MM.1S (cell line): Measurements from ENCODE around the gene HEXIM1.
"Not testable (repeated sequence)": the region's sequence is repeated elsewhere in the genome, so short reads cannot be mapped to it uniquely, and the experiment has no call there.

Experiments used
- DNase-seq: peaks from one replicate; pipeline ENCODE4 v3.0.0-alpha.2; 2015
- H2AFZ ChIP-seq: fragments of 300-600 bp; sonication (generic); 2 replicates; pipeline ENCODE4 v1.6.0; 2016; ENCODE audit warnings: antibody characterized with exemption, low read length
- H3F3A ChIP-seq: fragments of 300-600 bp; sonication (generic); 2 replicates; pipeline ENCODE4 v1.6.1; 2016; ENCODE audit warnings: mild to moderate bottlenecking, antibody characterized with exemption, low read length, moderate library complexity, mixed read lengths; ENCODE audit not compliant: insufficient read depth
- H3K27ac ChIP-seq: fragments of 300-600 bp; sonication (generic); 2 replicates; pipeline ENCODE4 v1.5.1; 2016; ENCODE audit warnings: mild to moderate bottlenecking, low read length
- H3K27me3 ChIP-seq: fragments of 300-600 bp; sonication (generic); replicated peaks from 2 replicates; pipeline ENCODE4 v1.6.0; 2016; ENCODE audit warnings: low read length; ENCODE audit not compliant: insufficient read depth
- H3K36me3 ChIP-seq: fragments of 300-600 bp; sonication (generic); replicated peaks from 2 replicates; pipeline ENCODE4 v1.6.1; 2016; ENCODE audit warnings: mild to moderate bottlenecking, low read length, mixed read lengths; ENCODE audit not compliant: insufficient read depth
- H3K4me1 ChIP-seq: fragments of 300-600 bp; sonication (generic); 2 replicates; pipeline ENCODE4 v1.6.1; 2016; ENCODE audit warnings: low read length, mixed read lengths
- H3K4me2 ChIP-seq: fragments of 300-600 bp; sonication (generic); 2 replicates; pipeline ENCODE4 v1.6.0; 2016; ENCODE audit warnings: low read depth, low read length
- H3K4me3 ChIP-seq: fragments of 300-600 bp; sonication (generic); 2 replicates; pipeline ENCODE4 v1.5.1; 2016; ENCODE audit warnings: low read length, mixed read lengths
- H3K79me2 ChIP-seq: fragments of 300-600 bp; sonication (generic); 2 replicates; pipeline ENCODE4 v1.6.1; 2016; ENCODE audit warnings: mixed run types, low read length, mixed read lengths
- H3K9ac ChIP-seq: fragments of 300-600 bp; sonication (generic); 2 replicates; pipeline ENCODE4 v1.6.1; 2016; ENCODE audit warnings: low read length, mixed read lengths
- H3K9me2 ChIP-seq: fragments of 300-600 bp; sonication (generic); replicated peaks from 2 replicates; pipeline ENCODE4 v1.6.1; 2016; ENCODE audit warnings: mild to moderate bottlenecking, low read length, mixed read lengths; ENCODE audit not compliant: insufficient read depth
- H3K9me3 ChIP-seq: fragments of 300-600 bp; sonication (generic); replicated peaks from 2 replicates; pipeline ENCODE4 v1.6.1; 2016; ENCODE audit warnings: mild to moderate bottlenecking, low read length, mixed read lengths; ENCODE audit not compliant: insufficient read depth
- H4K20me1 ChIP-seq: fragments of 300-600 bp; sonication (generic); 2 replicates; pipeline ENCODE4 v1.6.1; 2016; ENCODE audit warnings: mild to moderate bottlenecking, low read length, moderate library complexity, mixed read lengths; ENCODE audit not compliant: insufficient read depth
- CTCF ChIP-seq: fragments of 300-600 bp; sonication (generic); IDR thresholded peaks from 2 replicates; pipeline ENCODE4 v1.5.1; 2016; ENCODE audit warnings: antibody characterized with exemption, low read length, mixed read lengths
- EZH2 ChIP-seq: fragments of 300-600 bp; sonication (generic); optimal IDR thresholded peaks from 2 replicates; pipeline ENCODE3; 2017; ENCODE audit warnings: low read depth, mild to moderate bottlenecking, antibody characterized with exemption, low read length, mixed read lengths
- EZH2phosphoT487 ChIP-seq: fragments of 300-600 bp; sonication (generic); IDR thresholded peaks from 2 replicates; pipeline ENCODE4 v1.6.1; 2018; ENCODE audit warnings: antibody characterized with exemption, low read length

The HEXIM1 gene

GRCh38 chr17:45123076-45123770 lies 25.1 kb upstream of the HEXIM1 start:
- H3K79me2 ChIP-seq: no peaks in the 10 kb centered on the region
- no peak overlapping the region for H2AFZ ChIP-seq
- H4K20me1 ChIP-seq: no peaks in the 10 kb centered on the region
- DNase-seq: no peak
- H3F3A ChIP-seq: no peaks in the 10 kb centered on the region
- H3K27ac ChIP-seq: no peak overlapping the region
- 0 out of 2 replicates have a peak, but pooled peaks cover 6% of the 10 kb centered on the region for H3K27me3 ChIP-seq
- no peaks in the 10 kb centered on the region for H3K9me2 ChIP-seq
- no peaks in the 10 kb centered on the region for H3K9me3 ChIP-seq
- H3K4me2 ChIP-seq: no peak overlapping the region
- H3K4me3 ChIP-seq: no peak overlapping the region
- no peaks in the 10 kb centered on the region for H3K36me3 ChIP-seq
- TF ChIP-seq EZH2phosphoT487: no peak
- no peaks in the 10 kb centered on the region for H3K4me1 ChIP-seq
- H3K9ac ChIP-seq: no peak overlapping the region

- no peaks in the 10 kb centered on the region for H3K79me2 ChIP-seq
- H3K27me3 ChIP-seq: 0 out of 2 replicates have a peak, but pooled peaks cover 6% of the 10 kb centered on the region
- H4K20me1 ChIP-seq: no peaks in the 10 kb centered on the region
- no peak overlapping the region for H3K4me3 ChIP-seq
- TF ChIP-seq EZH2 (no peak), EZH2phosphoT487 (no peak)
- no peaks in the 10 kb centered on the region for H3F3A ChIP-seq
- no peaks in the 10 kb centered on the region for H3K36me3 ChIP-seq
- no peak overlapping the region for H3K9ac ChIP-seq
- no peak overlapping the region for H2AFZ ChIP-seq
- H3K9me2 ChIP-seq: no peaks in the 10 kb centered on the region
- no peaks in the 10 kb centered on the region for H3K4me1 ChIP-seq
- H3K9me3 ChIP-seq: no peaks in the 10 kb centered on the region
- H3K27ac ChIP-seq: no peak overlapping the region
- no peak overlapping the region for H3K4me2 ChIP-seq
- DNase-seq: no peak
Measured at GRCh38 chr17:45123930-45124796, 24.1 kb upstream of the HEXIM1 start.

GRCh38 chr17:45124797-45125122 lies 23.5 kb upstream of the HEXIM1 start:
- H3K9me3 ChIP-seq, H2AFZ ChIP-seq, H3K4me1 ChIP-seq, H3K36me3 ChIP-seq, H3K4me2 ChIP-seq, H4K20me1 ChIP-seq, DNase-seq, H3K27ac ChIP-seq, H3K27me3 ChIP-seq, H3K9me2 ChIP-seq, H3K79me2 ChIP-seq, H3F3A ChIP-seq, H3K9ac ChIP-seq, H3K4me3 ChIP-seq: not testable (repeated sequence)

DNA sequence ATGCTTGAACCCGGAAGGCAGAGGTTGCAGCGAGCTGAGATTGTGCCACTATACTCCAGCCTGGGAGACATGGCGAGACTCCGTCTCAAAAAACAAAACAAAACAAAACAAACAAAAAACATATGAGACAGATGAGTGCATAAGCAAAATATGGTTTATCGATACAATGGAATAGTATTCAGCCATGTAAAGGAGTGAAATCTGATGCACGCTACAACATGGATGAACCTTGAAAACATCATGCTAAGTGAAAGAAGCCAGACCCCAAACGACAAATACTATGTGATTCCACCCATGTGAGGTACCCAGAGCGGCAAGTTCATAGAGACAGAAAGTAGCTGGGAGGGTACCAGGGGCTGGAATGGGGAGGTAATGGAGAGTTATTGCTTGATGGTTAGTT lies 22.8 kb upstream of the HEXIM1 start:
- Histone ChIP-seq H3K4me2 (no peak overlapping the region), H3K9ac (no peak overlapping the region), H3K4me3 (no peak overlapping the region), H3K4me1 (no peaks in the 10 kb centered on the region), H3K27ac (no peak overlapping the region), H4K20me1 (no peaks in the 10 kb centered on the region), H2AFZ (no peak overlapping the region), H3K9me3 (no peaks in the 10 kb centered on the region), H3K36me3 (no peaks in the 10 kb centered on the region), H3F3A (no peaks in the 10 kb centered on the region), H3K9me2 (no peaks in the 10 kb centered on the region), H3K27me3 (0 out of 2 replicates have a peak, but pooled peaks cover 6% of the 10 kb centered on the region), H3K79me2 (no peaks in the 10 kb centered on the region)
- no peak for DNase-seq
- TF ChIP-seq EZH2phosphoT487: no peak
- TF ChIP-seq EZH2: no peak
- TF ChIP-seq CTCF: no peak
